Gastroesophageal sphincter (tissue), 3 donors: ENCODE data around the gene EEF1AKMT3.

ENCODE experiments used
- EP300 ChIP-seq: sonication (generic); formaldehyde crosslinking; IDR thresholded peaks from one replicate; pipeline ENCODE4 v1.6.1; 2017; ENCODE audit warnings: antibody characterized with exemption, mild to moderate bottlenecking
- POLR2A ChIP-seq, 2 donors: fragments of 450-650 bp; IDR thresholded peaks; one replicate each; pipeline ENCODE4 v1.6.1; 2017; ENCODE audit warnings: antibody characterized with exemption in 2 of 2, mild to moderate bottlenecking in 2 of 2, moderate library complexity in 1 of 2
- POLR2AphosphoS5 ChIP-seq: sonication (generic); formaldehyde crosslinking; IDR thresholded peaks from one replicate; pipeline ENCODE4 v1.6.1; 2017; ENCODE audit warnings: antibody characterized with exemption
- TF ChIP-seq, protein P1 (sequence below), 4 experiments: fragments of 200-600 bp in 2 of 4; fragments of 450-650 bp in 2 of 4; sonication (generic) in 1 of 4; IDR thresholded peaks; one replicate each; pipeline ENCODE4 v1.5.1; 2017 to 2019; ENCODE audit warnings: antibody characterized with exemption in 4 of 4, mild to moderate bottlenecking in 2 of 4, moderate library complexity in 2 of 4

DNA sequence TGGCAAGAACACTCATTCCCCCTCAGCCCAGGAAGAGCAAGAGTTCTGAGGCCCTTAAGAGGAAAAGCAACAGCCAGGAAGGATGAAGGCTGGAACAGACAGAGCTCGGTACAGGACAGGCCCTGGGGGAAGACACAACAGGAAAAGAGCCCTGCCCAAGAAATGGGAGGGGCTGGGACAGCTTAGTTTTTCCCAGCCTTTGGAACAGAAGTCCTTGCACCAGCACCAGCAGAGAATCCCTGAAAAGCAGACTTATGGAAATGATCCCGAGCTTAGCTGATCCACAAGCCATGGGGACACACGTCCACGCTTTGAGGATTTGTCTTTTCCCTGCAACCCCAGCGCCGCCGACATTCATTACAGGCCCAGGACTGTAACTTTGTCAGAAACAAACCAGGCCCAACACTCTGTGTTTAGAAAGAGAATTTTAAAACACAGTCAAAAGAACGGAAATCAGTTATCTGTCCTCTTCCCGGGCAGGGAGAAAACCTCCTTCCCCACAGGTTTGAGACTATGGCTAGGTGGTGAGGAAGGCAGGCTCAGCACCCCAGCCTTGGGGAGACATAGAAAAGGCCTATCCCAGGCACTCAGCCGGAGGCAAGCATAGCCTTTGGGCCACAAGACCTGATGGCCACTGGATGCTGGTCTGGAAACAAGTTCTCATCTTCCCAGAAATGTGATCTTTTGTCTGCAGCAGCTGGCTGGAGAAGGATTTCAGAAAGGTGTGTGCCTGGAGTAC lies 50.1 kb downstream of the EEF1AKMT3 start:
- TF ChIP-seq, protein P1, sequence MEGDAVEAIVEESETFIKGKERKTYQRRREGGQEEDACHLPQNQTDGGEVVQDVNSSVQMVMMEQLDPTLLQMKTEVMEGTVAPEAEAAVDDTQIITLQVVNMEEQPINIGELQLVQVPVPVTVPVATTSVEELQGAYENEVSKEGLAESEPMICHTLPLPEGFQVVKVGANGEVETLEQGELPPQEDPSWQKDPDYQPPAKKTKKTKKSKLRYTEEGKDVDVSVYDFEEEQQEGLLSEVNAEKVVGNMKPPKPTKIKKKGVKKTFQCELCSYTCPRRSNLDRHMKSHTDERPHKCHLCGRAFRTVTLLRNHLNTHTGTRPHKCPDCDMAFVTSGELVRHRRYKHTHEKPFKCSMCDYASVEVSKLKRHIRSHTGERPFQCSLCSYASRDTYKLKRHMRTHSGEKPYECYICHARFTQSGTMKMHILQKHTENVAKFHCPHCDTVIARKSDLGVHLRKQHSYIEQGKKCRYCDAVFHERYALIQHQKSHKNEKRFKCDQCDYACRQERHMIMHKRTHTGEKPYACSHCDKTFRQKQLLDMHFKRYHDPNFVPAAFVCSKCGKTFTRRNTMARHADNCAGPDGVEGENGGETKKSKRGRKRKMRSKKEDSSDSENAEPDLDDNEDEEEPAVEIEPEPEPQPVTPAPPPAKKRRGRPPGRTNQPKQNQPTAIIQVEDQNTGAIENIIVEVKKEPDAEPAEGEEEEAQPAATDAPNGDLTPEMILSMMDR (IDR thresholded peaks at IDR 0.05) = no peak
- TF ChIP-seq POLR2A (IDR thresholded peaks at IDR 0.05) (no peak), EP300 (no peak), POLR2AphosphoS5 (no peak)
